ENCODE data around the gene FOXB1.

Gene FOXB1

DNA sequence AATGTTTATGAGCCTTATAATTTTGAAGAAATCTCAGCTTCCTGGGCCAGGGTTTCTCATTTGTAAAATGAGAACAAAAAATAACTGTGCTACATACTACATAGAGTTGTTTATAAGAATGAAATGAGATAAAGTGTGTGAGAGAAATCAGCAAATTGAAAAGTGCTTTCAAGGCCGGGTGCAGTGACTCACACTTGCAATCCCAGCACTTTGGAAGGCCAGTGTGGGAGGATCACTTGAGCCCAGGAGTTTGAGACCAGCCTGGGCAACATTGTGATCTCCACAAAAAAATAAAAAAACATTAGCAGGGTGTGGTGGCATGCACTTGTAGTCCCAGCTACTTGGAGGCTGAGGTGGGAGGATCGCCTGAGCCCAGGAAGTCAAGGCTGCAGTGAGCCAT is 22.4 kb downstream of the FOXB1 start:
- TF ChIP-seq, protein P1, sequence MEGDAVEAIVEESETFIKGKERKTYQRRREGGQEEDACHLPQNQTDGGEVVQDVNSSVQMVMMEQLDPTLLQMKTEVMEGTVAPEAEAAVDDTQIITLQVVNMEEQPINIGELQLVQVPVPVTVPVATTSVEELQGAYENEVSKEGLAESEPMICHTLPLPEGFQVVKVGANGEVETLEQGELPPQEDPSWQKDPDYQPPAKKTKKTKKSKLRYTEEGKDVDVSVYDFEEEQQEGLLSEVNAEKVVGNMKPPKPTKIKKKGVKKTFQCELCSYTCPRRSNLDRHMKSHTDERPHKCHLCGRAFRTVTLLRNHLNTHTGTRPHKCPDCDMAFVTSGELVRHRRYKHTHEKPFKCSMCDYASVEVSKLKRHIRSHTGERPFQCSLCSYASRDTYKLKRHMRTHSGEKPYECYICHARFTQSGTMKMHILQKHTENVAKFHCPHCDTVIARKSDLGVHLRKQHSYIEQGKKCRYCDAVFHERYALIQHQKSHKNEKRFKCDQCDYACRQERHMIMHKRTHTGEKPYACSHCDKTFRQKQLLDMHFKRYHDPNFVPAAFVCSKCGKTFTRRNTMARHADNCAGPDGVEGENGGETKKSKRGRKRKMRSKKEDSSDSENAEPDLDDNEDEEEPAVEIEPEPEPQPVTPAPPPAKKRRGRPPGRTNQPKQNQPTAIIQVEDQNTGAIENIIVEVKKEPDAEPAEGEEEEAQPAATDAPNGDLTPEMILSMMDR (IDR thresholded peaks at IDR 0.05; ENCODE audit: low read depth, low read length): no peak
- TF ChIP-seq EZH2phosphoT487 (IDR thresholded peaks at IDR 0.05; ENCODE audit: low read depth): no peak
- Histone ChIP-seq H3K36me3 (replicated peaks; ENCODE audit: low read depth, low read length) (no peaks in the 10 kb centered on the region), H4K20me1 (ENCODE audit: insufficient read depth, low read length) (no peaks in the 10 kb centered on the region), H3K4me1 (ENCODE audit: low read length) (peaks cover 7% of the 10 kb centered on the region), H3K79me2 (ENCODE audit: low read length) (no peaks in the 10 kb centered on the region), H2AFZ (ENCODE audit: low read depth, low read length) (peak overlapping the region; percentile 77; the same call in 1 of the 2 replicates), H3K4me3 (ENCODE audit: low read length) (no peak overlapping the region), H3K27ac (ENCODE audit: low read length) (no peak overlapping the region), H3K9me3 (ENCODE audit: insufficient read depth, low read length) (no peaks in the 10 kb centered on the region), H3K4me2 (ENCODE audit: low read length) (no peak overlapping the region), H3K9ac (ENCODE audit: low read length) (no peak overlapping the region), H3K27me3 (ENCODE audit: low read depth, low read length) (no peaks in the 10 kb centered on the region)

DNA sequence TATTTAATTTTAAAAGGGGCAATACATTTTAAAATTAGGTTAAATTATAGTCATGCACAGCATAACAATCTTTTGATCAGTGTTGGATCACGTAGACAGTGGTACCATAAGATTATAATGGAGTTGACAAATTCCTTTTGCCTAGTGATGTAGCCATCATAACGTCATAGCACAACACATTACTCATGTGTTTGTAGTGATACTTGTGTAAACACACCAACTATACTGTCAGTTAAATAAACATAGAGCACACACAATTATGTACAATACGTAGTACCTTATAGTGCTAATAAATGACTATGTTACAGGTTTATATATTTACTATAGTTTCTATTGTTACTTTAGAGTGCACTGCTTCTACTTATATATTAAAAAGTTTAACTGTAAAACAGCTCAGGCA is 31.2 kb downstream of the FOXB1 start:
- H2AFZ ChIP-seq (ENCODE audit: low read depth, low read length): no peak overlapping the region
- H3K4me1 ChIP-seq (ENCODE audit: low read length): peaks cover 46% of the 10 kb centered on the region
- no peak overlapping the region for H3K9ac ChIP-seq (ENCODE audit: low read length)
- H3K79me2 ChIP-seq (ENCODE audit: low read length): no peaks in the 10 kb centered on the region
- TF ChIP-seq, protein P1 (IDR thresholded peaks at IDR 0.05; ENCODE audit: low read depth, low read length): no peak
- no peak for TF ChIP-seq EZH2phosphoT487 (IDR thresholded peaks at IDR 0.05; ENCODE audit: low read depth)
- no peak overlapping the region for H3K27ac ChIP-seq (ENCODE audit: low read length)
- H3K9me3 ChIP-seq (ENCODE audit: insufficient read depth, low read length): no peaks in the 10 kb centered on the region
- no peak overlapping the region for H3K4me3 ChIP-seq (ENCODE audit: low read length)
- H3K4me2 ChIP-seq (ENCODE audit: low read length): no peak overlapping the region; the same call in 1 of the 2 replicates
- no peaks in the 10 kb centered on the region for H4K20me1 ChIP-seq (ENCODE audit: insufficient read depth, low read length)
- no peaks in the 10 kb centered on the region for H3K36me3 ChIP-seq (replicated peaks; ENCODE audit: low read depth, low read length)
- no peaks in the 10 kb centered on the region for H3K27me3 ChIP-seq (ENCODE audit: low read depth, low read length)

DNA sequence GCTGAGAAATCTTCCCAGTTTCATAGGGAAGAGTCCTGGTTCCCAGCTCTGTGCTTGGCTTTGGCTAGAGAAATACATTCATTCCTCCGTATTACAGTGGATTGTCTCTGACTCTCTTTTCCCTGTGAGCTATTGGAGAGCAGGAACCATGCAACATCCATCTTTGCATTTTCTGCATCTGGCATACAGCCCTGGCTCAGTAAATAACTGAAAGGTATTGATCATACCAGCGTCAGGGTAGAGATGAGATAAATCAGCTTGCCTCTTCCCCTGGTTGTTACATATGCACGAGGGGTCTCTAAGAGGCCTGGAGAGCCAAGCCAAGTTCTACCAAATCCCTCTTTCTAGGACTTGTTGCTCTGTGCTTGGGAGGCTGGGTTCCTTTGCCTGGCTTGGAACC is 35.2 kb downstream of the FOXB1 start:
- TF ChIP-seq, protein P1 (IDR thresholded peaks at IDR 0.05; ENCODE audit: low read depth, low read length): no peak
- no peak for TF ChIP-seq EZH2phosphoT487 (IDR thresholded peaks at IDR 0.05; ENCODE audit: low read depth)
- H3K4me2 ChIP-seq (ENCODE audit: low read length): no peak overlapping the region

DNA sequence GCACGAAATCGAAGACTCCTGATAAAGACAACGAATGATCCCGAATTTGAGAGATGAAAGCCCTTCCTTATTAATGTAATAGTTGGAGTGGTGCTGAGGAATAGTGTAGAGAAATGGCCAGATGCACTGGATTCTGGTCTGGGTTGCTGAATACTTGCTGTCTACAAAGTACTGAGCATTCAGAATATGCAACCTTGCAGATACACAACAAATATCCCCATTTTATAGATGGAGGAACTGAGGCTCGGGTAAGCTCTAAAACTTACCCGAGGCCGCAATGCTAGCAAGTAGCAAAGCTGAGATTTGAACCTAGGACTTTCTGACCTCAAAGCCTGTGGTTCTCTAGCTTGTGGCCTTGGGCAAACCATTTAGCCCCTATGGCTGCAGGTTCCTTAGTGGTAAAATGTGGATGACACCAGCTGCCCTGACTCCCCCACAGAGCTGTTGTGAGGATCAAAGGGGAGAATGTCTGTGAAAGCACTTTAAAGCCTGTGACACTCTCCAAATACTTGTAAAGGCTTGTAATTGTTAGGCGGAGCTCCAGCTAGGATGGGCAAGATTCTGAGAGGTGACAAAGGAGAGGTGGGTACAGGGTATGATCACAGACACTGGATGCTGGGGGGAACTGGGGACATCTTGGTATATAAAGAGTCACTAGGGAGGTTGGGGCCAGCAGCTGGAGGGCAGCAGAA is 39.8 kb downstream of the FOXB1 start:
- Histone ChIP-seq H3K27me3 (ENCODE audit: low read depth, low read length) (no peaks in the 10 kb centered on the region), H3K9me3 (ENCODE audit: insufficient read depth, low read length) (0 out of 2 replicates have a peak, but pooled peaks cover under 1% of the 10 kb centered on the region), H3K4me2 (ENCODE audit: low read length) (no peak overlapping the region), H3K36me3 (replicated peaks; ENCODE audit: low read depth, low read length) (no peaks in the 10 kb centered on the region), H3K79me2 (ENCODE audit: low read length) (no peaks in the 10 kb centered on the region), H4K20me1 (ENCODE audit: insufficient read depth, low read length) (no peaks in the 10 kb centered on the region), H3K27ac (ENCODE audit: low read length) (no peak overlapping the region), H3K4me1 (ENCODE audit: low read length) (peaks cover 31% of the 10 kb centered on the region), H3K9ac (ENCODE audit: low read length) (no peak overlapping the region), H2AFZ (ENCODE audit: low read depth, low read length) (peak overlapping the region; percentile 55), H3K4me3 (ENCODE audit: low read length) (no peak overlapping the region)
- TF ChIP-seq EZH2phosphoT487 (IDR thresholded peaks at IDR 0.05; ENCODE audit: low read depth): no peak
- TF ChIP-seq, protein P1 (IDR thresholded peaks at IDR 0.05; ENCODE audit: low read depth, low read length): no peak

More for the DNA sequence above, 35.2 kb downstream of the FOXB1 start:
- no peaks in the 10 kb centered on the region for H3K27me3 ChIP-seq (ENCODE audit: low read depth, low read length)
- H3K36me3 ChIP-seq (replicated peaks; ENCODE audit: low read depth, low read length): no peaks in the 10 kb centered on the region
- H3K9ac ChIP-seq (ENCODE audit: low read length): no peak overlapping the region
- H3K4me1 ChIP-seq (ENCODE audit: low read length): peaks cover 50% of the 10 kb centered on the region
- no peaks in the 10 kb centered on the region for H3K79me2 ChIP-seq (ENCODE audit: low read length)
- H2AFZ ChIP-seq (ENCODE audit: low read depth, low read length): no peak overlapping the region
- no peak overlapping the region for H3K4me3 ChIP-seq (ENCODE audit: low read length)
- no peaks in the 10 kb centered on the region for H3K9me3 ChIP-seq (ENCODE audit: insufficient read depth, low read length)
- H4K20me1 ChIP-seq (ENCODE audit: insufficient read depth, low read length): no peaks in the 10 kb centered on the region
- no peak overlapping the region for H3K27ac ChIP-seq (ENCODE audit: low read length)
